ENCODE results near the gene LIMD2.

- no peak for TF ChIP-seq POLR2A (IDR thresholded peaks at IDR 0.05)
- no peak for TF ChIP-seq CTCF (IDR thresholded peaks at IDR 0.05)
Measured at GRCh38 chr17:63675231-63675606, 24.7 kb downstream of the LIMD2 start.
